ENCODE data around the gene LEPROT.

Gene LEPROT

GRCh38 chr1:65435987-65436386, 15.5 kb downstream of the LEPROT start:
- Histone ChIP-seq H3K4me3 (ENCODE audit: low read length) (no peak overlapping the region), H3K9me2 (replicated peaks; ENCODE audit: control insufficient read depth, low read length) (no peaks in the 10 kb centered on the region), H3K36me3 (ENCODE audit: control insufficient read depth, low read length) (peaks cover 15% of the 10 kb centered on the region), H3K4me1 (ENCODE audit: control insufficient read depth, low read length) (no peaks in the 10 kb centered on the region), H3K27ac (ENCODE audit: low read depth, low read length) (no peak overlapping the region), H4K20me1 (ENCODE audit: control insufficient read depth, insufficient read depth, low read depth, low read length) (no peaks in the 10 kb centered on the region), H3K9me3 (ENCODE audit: control insufficient read depth, insufficient read depth, low read length) (no peaks in the 10 kb centered on the region), H3K27me3 (ENCODE audit: control insufficient read depth, low read length) (no peaks in the 10 kb centered on the region), H3K4me2 (ENCODE audit: low read length) (no peak overlapping the region), H3F3A (ENCODE audit: control insufficient read depth, insufficient read depth) (no peaks in the 10 kb centered on the region), H3K79me2 (ENCODE audit: control insufficient read depth, low read length) (no peaks in the 10 kb centered on the region)
- no peak for TF ChIP-seq CTCF (IDR thresholded peaks at IDR 0.05; ENCODE audit: low read depth, low read length, poor library complexity, severe bottlenecking)
- TF ChIP-seq EZH2phosphoT487 (IDR thresholded peaks at IDR 0.05; ENCODE audit: borderline replicate concordance, low read length): no peak

- H3K9me3 ChIP-seq (ENCODE audit: control insufficient read depth, insufficient read depth, low read length): no peaks in the 10 kb centered on the region
- no peak overlapping the region for H3K4me3 ChIP-seq (ENCODE audit: low read length)
- H3K79me2 ChIP-seq (ENCODE audit: control insufficient read depth, low read length): no peaks in the 10 kb centered on the region
Measured at GRCh38 chr1:65437616-65438015, 17.1 kb downstream of the LEPROT start.

GRCh38 chr1:65440322-65440900, 19.9 kb downstream of the LEPROT start:
- Histone ChIP-seq H3K9me2 (replicated peaks; ENCODE audit: control insufficient read depth, low read length) (no peaks in the 10 kb centered on the region), H3K4me2 (ENCODE audit: low read length) (no peak overlapping the region), H3K4me1 (ENCODE audit: control insufficient read depth, low read length) (no peaks in the 10 kb centered on the region), H3K79me2 (ENCODE audit: control insufficient read depth, low read length) (no peaks in the 10 kb centered on the region), H3K27ac (ENCODE audit: low read depth, low read length) (no peak overlapping the region), H3K4me3 (ENCODE audit: low read length) (no peak overlapping the region), H3K36me3 (ENCODE audit: control insufficient read depth, low read length) (no peaks in the 10 kb centered on the region), H3K27me3 (ENCODE audit: control insufficient read depth, low read length) (0 out of 2 replicates have a peak, but pooled peaks cover 8% of the 10 kb centered on the region), H3K9me3 (ENCODE audit: control insufficient read depth, insufficient read depth, low read length) (no peaks in the 10 kb centered on the region), H3F3A (ENCODE audit: control insufficient read depth, insufficient read depth) (no peaks in the 10 kb centered on the region), H4K20me1 (ENCODE audit: control insufficient read depth, insufficient read depth, low read depth, low read length) (no peaks in the 10 kb centered on the region)
- TF ChIP-seq CTCF (IDR thresholded peaks at IDR 0.05; ENCODE audit: low read depth, low read length, poor library complexity, severe bottlenecking) (no peak), EZH2phosphoT487 (IDR thresholded peaks at IDR 0.05; ENCODE audit: borderline replicate concordance, low read length) (no peak)

More at GRCh38 chr1:65437616-65438015, 17.1 kb downstream of the LEPROT start:
- TF ChIP-seq CTCF (IDR thresholded peaks at IDR 0.05; ENCODE audit: low read depth, low read length, poor library complexity, severe bottlenecking) (no peak), EZH2phosphoT487 (IDR thresholded peaks at IDR 0.05; ENCODE audit: borderline replicate concordance, low read length) (no peak)
- Histone ChIP-seq H3K4me2 (ENCODE audit: low read length) (no peak overlapping the region), H3K27me3 (ENCODE audit: control insufficient read depth, low read length) (no peaks in the 10 kb centered on the region), H4K20me1 (ENCODE audit: control insufficient read depth, insufficient read depth, low read depth, low read length) (no peaks in the 10 kb centered on the region), H3K9me2 (replicated peaks; ENCODE audit: control insufficient read depth, low read length) (no peaks in the 10 kb centered on the region), H3K4me1 (ENCODE audit: control insufficient read depth, low read length) (no peaks in the 10 kb centered on the region), H3F3A (ENCODE audit: control insufficient read depth, insufficient read depth) (no peaks in the 10 kb centered on the region), H3K36me3 (ENCODE audit: control insufficient read depth, low read length) (peaks cover under 1% of the 10 kb centered on the region), H3K27ac (ENCODE audit: low read depth, low read length) (no peak overlapping the region)

All from DOHH2 (cell line).